H1 (cell line): ENCODE measurements around the gene AFF1. TPM values are rescaled to one million over a fixed set of nuclear protein-coding genes. Genes with fewer than 3 reads are reported as not detected.

Source experiments
- CTCF ChIA-PET: fragments of 300-600 bp; sonication (Branson Sonifier 250); formaldehyde crosslinking; loops from one replicate; lab custom pipeline; 2021; ENCODE audit not compliant: partially characterized antibody; lab: Charles Lee
- POLR2A ChIA-PET: fragments of 300-600 bp; sonication (Branson Sonifier 250); formaldehyde crosslinking; loops from one replicate; lab custom pipeline; 2021; ENCODE audit warnings: inconsistent platforms; ENCODE audit not compliant: partially characterized antibody; lab: Charles Lee
- DNase-seq, 2 experiments: peaks; one replicate each; pipeline versions ENCODE4 v3.0.0 to v3.0.0-alpha.2; 2010 to 2022; ENCODE audit warnings: low spot score in 2 of 2, low read depth in 1 of 2, mixed read lengths in 1 of 2
- FAIRE-seq: peaks from 2 replicates; lab custom pipeline; 2011; peaks lifted over from hg19 to GRCh38; lab: Jason Lieb, UNC
- H2AFZ ChIP-seq: 2 replicates; pipeline ENCODE4 v1.8.1; 2012; ENCODE audit warnings: low read length, inconsistent platforms
- H2AK5ac ChIP-seq: 2 replicates; pipeline ENCODE4 v1.6.1; 2013; ENCODE audit warnings: low read depth, low read length
- H2BK120ac ChIP-seq: replicated peaks from 2 replicates; pipeline ENCODE3; 2013; ENCODE audit warnings: low read depth, low read length, inconsistent platforms
- H2BK12ac ChIP-seq: 2 replicates; pipeline ENCODE4 v1.6.1; 2013; ENCODE audit warnings: low read depth, low read length
- H2BK15ac ChIP-seq: 2 replicates; pipeline ENCODE4 v1.6.1; 2013; ENCODE audit warnings: low read length
- H2BK20ac ChIP-seq: 2 replicates; pipeline ENCODE4 v1.6.1; 2013; ENCODE audit warnings: low read length
- H2BK5ac ChIP-seq: 2 replicates; pipeline ENCODE4 v1.6.1; 2013; ENCODE audit warnings: low read depth, low read length
- H3K14ac ChIP-seq: 2 replicates; pipeline ENCODE4 v1.6.1; 2013; ENCODE audit warnings: inconsistent platforms; ENCODE audit not compliant: insufficient read length
- H3K18ac ChIP-seq: 2 replicates; pipeline ENCODE4 v1.6.1; 2013; ENCODE audit warnings: low read length; ENCODE audit errors: extremely low read depth
- H3K23ac ChIP-seq: 2 replicates; pipeline ENCODE4 v1.6.1; 2013; ENCODE audit warnings: inconsistent platforms; ENCODE audit not compliant: insufficient read length
- H3K23me2 ChIP-seq: 2 replicates; pipeline ENCODE4 v1.6.1; 2013; ENCODE audit warnings: low read depth, low read length
- H3K27ac ChIP-seq: 2 replicates; pipeline ENCODE4 v1.6.1; 2011; ENCODE audit warnings: low read depth, low read length, inconsistent platforms
- H3K27me3 ChIP-seq, 4 experiments: replicated peaks in 1 of 4; 1 replicate in 1 of 4; 2 replicates in 3 of 4; pipeline versions ENCODE4 v1.6.1 to v1.8.1; 2011 to 2013; ENCODE audit warnings: low read length in 3 of 4, mild to moderate bottlenecking in 3 of 4, inconsistent platforms in 2 of 4, mixed read lengths in 2 of 4, moderate library complexity in 1 of 4; ENCODE audit not compliant: control insufficient read depth in 3 of 4, insufficient read depth in 3 of 4; ENCODE audit errors: extremely low read depth in 1 of 4
- H3K36me3 ChIP-seq, 4 experiments: 2 replicates each; pipeline versions ENCODE4 v1.6.1 to v1.8.1; 2011 to 2013; ENCODE audit warnings: mild to moderate bottlenecking in 4 of 4, low read length in 3 of 4, moderate library complexity in 2 of 4, control low read depth in 1 of 4, inconsistent platforms in 1 of 4; ENCODE audit not compliant: insufficient read depth in 4 of 4, control insufficient read depth in 2 of 4
- H3K4ac ChIP-seq: replicated peaks from 2 replicates; pipeline ENCODE3; 2013; ENCODE audit warnings: low read length, low read depth, mixed read lengths, inconsistent platforms; ENCODE audit not compliant: insufficient read length
- H3K4me1 ChIP-seq, 4 experiments: replicated peaks in 1 of 4; 1 replicate in 1 of 4; 2 replicates in 3 of 4; pipeline versions ENCODE4 v1.6.1 to v1.8.1; 2011 to 2013; ENCODE audit warnings: low read length in 3 of 4, inconsistent platforms in 2 of 4, mixed read lengths in 1 of 4; ENCODE audit not compliant: insufficient read depth in 4 of 4, control insufficient read depth in 3 of 4
- H3K4me2 ChIP-seq, 2 experiments: 2 replicates each; pipeline versions ENCODE4 v1.6.1 to v1.8.1; 2011 to 2013; ENCODE audit warnings: low read depth in 2 of 2, low read length in 2 of 2, control low read depth in 1 of 2, inconsistent platforms in 1 of 2, mild to moderate bottlenecking in 1 of 2; ENCODE audit not compliant: insufficient read depth in 1 of 2
- H3K4me3 ChIP-seq, 4 experiments: fragments of 200-600, 300-600 bp in 1 of 4; sonication (generic), shearing (Covaris generic), sonication (Bioruptor Twin) in 1 of 4; 2 replicates each; pipeline versions ENCODE4 v1.5.1 to v1.8.1; 2011 to 2016; ENCODE audit warnings: low read length in 4 of 4, low read depth in 3 of 4, control low read depth in 2 of 4, inconsistent platforms in 2 of 4, mild to moderate bottlenecking in 2 of 4, mixed read lengths in 1 of 4, moderate library complexity in 1 of 4; ENCODE audit not compliant: insufficient read depth in 2 of 4; ENCODE audit errors: extremely low read depth in 1 of 4
- H3K56ac ChIP-seq: replicated peaks from 2 replicates; pipeline ENCODE3; 2013; ENCODE audit warnings: low read depth, mild to moderate bottlenecking, mixed read lengths, low read length, inconsistent platforms; ENCODE audit not compliant: insufficient read length
- H3K79me1 ChIP-seq: 2 replicates; pipeline ENCODE4 v1.6.1; 2013; ENCODE audit warnings: low read depth, low read length, control low read depth
- H3K79me2 ChIP-seq, 2 experiments: 2 replicates each; pipeline versions ENCODE4 v1.6.1 to v1.8.1; 2012 to 2013; ENCODE audit warnings: low read length in 2 of 2, mild to moderate bottlenecking in 2 of 2, inconsistent platforms in 1 of 2; ENCODE audit not compliant: insufficient read depth in 2 of 2, control insufficient read depth in 1 of 2
- H3K9ac ChIP-seq, 4 experiments: replicated peaks in 1 of 4; 1 replicate in 1 of 4; 2 replicates in 3 of 4; pipeline versions ENCODE4 v1.6.1 to v1.8.1; 2011 to 2013; ENCODE audit warnings: low read depth in 3 of 4, low read length in 3 of 4, control low read depth in 2 of 4, mild to moderate bottlenecking in 2 of 4, moderate library complexity in 2 of 4, inconsistent platforms in 1 of 4; ENCODE audit errors: extremely low read depth in 1 of 4
- H3K9me3 ChIP-seq, 2 experiments: 2 replicates each; pipeline versions ENCODE4 v1.6.1 to v1.8.1; 2012 to 2013; ENCODE audit warnings: mild to moderate bottlenecking in 2 of 2, moderate library complexity in 2 of 2, control low read depth in 1 of 2, inconsistent platforms in 1 of 2, low read depth in 1 of 2, low read length in 1 of 2, mixed read lengths in 1 of 2; ENCODE audit not compliant: insufficient read depth in 2 of 2
- H4K20me1 ChIP-seq, 2 experiments: replicated peaks in 1 of 2; 2 replicates each; pipeline versions ENCODE3 to v1.8.1; 2011 to 2013; ENCODE audit warnings: inconsistent platforms in 2 of 2, low read length in 2 of 2, mild to moderate bottlenecking in 1 of 2; ENCODE audit not compliant: insufficient read depth in 2 of 2, control insufficient read depth in 1 of 2
- H4K5ac ChIP-seq: 2 replicates; pipeline ENCODE4 v1.6.1; 2013; ENCODE audit warnings: low read length, low read depth, mixed read lengths, inconsistent platforms; ENCODE audit not compliant: insufficient read length
- H4K8ac ChIP-seq: 2 replicates; pipeline ENCODE4 v1.8.0; 2013; ENCODE audit warnings: mild to moderate bottlenecking, moderate library complexity, low read length, inconsistent platforms; ENCODE audit not compliant: insufficient read depth; ENCODE audit errors: extremely low read depth
- H4K91ac ChIP-seq: replicated peaks from 2 replicates; pipeline ENCODE3; 2013; ENCODE audit warnings: low read length, mixed read lengths, inconsistent platforms; ENCODE audit not compliant: insufficient read length
- CREB1 ChIP-seq: IDR thresholded peaks from 2 replicates; pipeline ENCODE4 v1.6.1; 2012; ENCODE audit warnings: inconsistent platforms
- NRF1 ChIP-seq: IDR thresholded peaks from 2 replicates; pipeline ENCODE4 v1.6.1; 2011; ENCODE audit warnings: mild to moderate bottlenecking, low read depth, low read length, improper control_type of control experiment
- PHF8 ChIP-seq: fragments of 200-600 bp; sonication (generic); conservative IDR thresholded peaks from 2 replicates; pipeline ENCODE4 v1.7.1; 2012; ENCODE audit warnings: low read depth, mild to moderate bottlenecking, inconsistent platforms, low read length, moderate library complexity
- RNF2 ChIP-seq: fragments of 200-900, 300-1000 bp; sonication (generic); IDR thresholded peaks from 2 replicates; pipeline ENCODE4 v1.7.1; 2016; ENCODE audit warnings: borderline replicate concordance, low read depth, mild to moderate bottlenecking, antibody characterized with exemption, low read length; ENCODE audit not compliant: poor library complexity, severe bottlenecking; ENCODE audit errors: missing control alignments
- SP1 ChIP-seq: IDR thresholded peaks from 2 replicates; pipeline ENCODE4 v1.6.1; 2011; ENCODE audit warnings: low read depth, low read length
- TCF12 ChIP-seq: IDR thresholded peaks from 2 replicates; pipeline ENCODE4 v1.6.1; 2011; ENCODE audit warnings: low read depth, mild to moderate bottlenecking, low read length
- TEAD4 ChIP-seq: IDR thresholded peaks from 2 replicates; pipeline ENCODE4 v1.6.1; 2012; ENCODE audit warnings: low read depth, low read length, inconsistent platforms, mixed read lengths
- YY1 ChIP-seq: IDR thresholded peaks from 2 replicates; pipeline ENCODE4 v1.6.1; 2011; ENCODE audit warnings: low read depth, mild to moderate bottlenecking, low read length
- WGBS, 2 experiments: shearing (Covaris generic) in 1 of 2; methylation state at CpG; one replicate each; pipeline versions ENCODE4 v1.1.6 to v1.1.7; 2013 to 2015; ENCODE audit warnings: low lambda C conversion rate in 2 of 2, mixed read lengths in 2 of 2, inconsistent platforms in 1 of 2, low coverage in 1 of 2, missing lambda C conversion rate in 1 of 2; ENCODE audit not compliant: insufficient replicate concordance in 2 of 2, insufficient coverage in 1 of 2, insufficient read length in 1 of 2; ENCODE audit errors: extremely low coverage in 1 of 2, missing lambda C conversion rate in 1 of 2; 5-methylcytosine and 5-hydroxymethylcytosine counted together
- polyA plus RNA-seq, 7 experiments: library from polyadenylated mRNA; depleted of rRNA in 3 of 7; stranded (reverse) in 5 of 7; unstranded in 2 of 7; fragments of >200 nt in 5 of 7; fragments of 200-250 nt in 2 of 7; gene quantifications; 1 replicate in 5 of 7; 2 replicates in 1 of 7; 4 replicates in 1 of 7; pipeline versions ENCODE4 v1.2.1 to v1.2.3, GENCODE V29; 2011 to 2013; ENCODE audit warnings: missing spikeins in 2 of 7, mixed read lengths in 2 of 7
- total RNA-seq: library from RNA; stranded (reverse); fragmentation: NEBNext Ultra II Directional; extraction: Animal tissue kit (Norgen Biotek cat#: 25700); gene quantifications from 2 replicates; pipeline ENCODE4 v1.2.1, GENCODE V29; 2021

The AFF1 gene
- total and polyA plus RNA-seq, 2 of the 8 experiments (the other 6 are each of a cell fraction or from before 2014, with no cell fraction given), result 14.8 to 85.5 TPM

DNA sequence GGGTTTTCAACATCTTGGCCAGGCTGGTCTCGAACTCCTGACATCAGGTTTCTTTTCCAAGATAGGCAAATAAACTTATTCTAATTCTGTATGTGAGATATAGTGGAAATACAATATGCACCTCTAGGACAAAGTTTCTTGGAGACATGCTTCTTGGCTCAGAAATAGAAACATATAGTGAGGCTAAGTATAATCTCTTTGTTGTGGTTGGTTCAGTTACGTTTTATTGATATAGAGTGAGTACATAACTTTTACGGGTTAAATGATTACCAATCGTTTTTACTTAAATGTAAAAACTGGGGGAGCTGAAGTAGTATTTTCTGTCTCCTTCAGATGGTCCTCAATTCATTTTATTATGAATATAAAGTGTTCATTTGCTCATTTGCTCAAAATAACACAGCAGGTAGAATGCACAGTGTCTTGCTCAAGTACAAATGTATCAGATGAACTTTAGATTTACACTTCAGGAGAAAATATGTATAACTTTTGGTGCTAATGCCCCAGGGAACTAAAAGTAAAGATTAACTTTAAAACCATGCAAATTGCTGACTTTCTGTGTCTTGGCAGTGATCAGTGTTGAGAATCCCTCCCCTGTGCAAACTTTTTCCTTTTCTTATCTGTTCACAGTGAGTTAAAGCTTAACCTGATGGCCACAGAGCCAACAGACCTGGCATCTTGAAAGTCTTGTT lies 77.6 kb downstream of the AFF1 start:
- Histone ChIP-seq H3K9me3 (no peaks in the 10 kb centered on the region), H4K20me1 (peaks cover 3 to 5% of the 10 kb centered on the region in 2 experiments), H3K23me2 (peaks cover 7% of the 10 kb centered on the region), H2BK15ac (no peak overlapping the region), H2BK20ac (no peak overlapping the region), H3K23ac (no peak overlapping the region), H3K4ac (no peak overlapping the region), H2BK120ac (no peak overlapping the region), H2BK12ac (no peak overlapping the region; the same call in 1 of the 2 replicates), H2AFZ (no peak overlapping the region), H3K27me3 (no peaks in the 10 kb centered on the region), H4K5ac (no peak overlapping the region), H3K4me3 (no peak overlapping the region), H3K79me2 (peaks cover 10 to 96% of the 10 kb centered on the region in 2 experiments), H3K4me1 (peaks cover 7 to 26% (median 18%) of the 10 kb centered on the region in 4 experiments; a peak in 6 of 7 replicates), H3K27ac (no peak overlapping the region), H3K14ac (no peak overlapping the region), H2BK5ac (no peak overlapping the region), H2AK5ac (no peak overlapping the region), H3K9ac (no peak overlapping the region), H4K91ac (no peak overlapping the region), H3K36me3 (no peaks in the 10 kb centered on the region), H3K18ac (no peak overlapping the region), H4K8ac (no peak overlapping the region), H3K4me2 (no peak overlapping the region; a peak in 1 of 4 replicates), H3K79me1 (no peaks in the 10 kb centered on the region), H3K56ac (no peak overlapping the region)
- 78% methylated on average over 4 of the region's 4 CpGs; no CpG with 5 or more reads in 1 of the 2 experiments for WGBS, 2 experiments
- FAIRE-seq (no peak), DNase-seq (no peak)
- CTCF ChIA-PET, result interaction anchor here (0.6 to 1.6 kb wide), 5 partner anchors 12 to 81 kb away, joined by 4 to 5 read pairs (median 4); partner anchors contain the start of gene AFF1
- POLR2A ChIA-PET, result interaction anchor here (0.8 to 2.3 kb wide), 6 partner anchors 20 to 102 kb away, joined by 3 to 13 read pairs (median 3); partner anchors contain the start of gene AFF1
- TF ChIP-seq PHF8 (no peak), TEAD4 (no peak), SP1 (no peak), RNF2 (no peak), NRF1 (no peak), TCF12 (no peak), YY1 (no peak), CREB1 (no peak)
